A549 treated with RU486 at 1 μM for 4 hours (cell line): Measurements from ENCODE around the gene TXLNB. TPM values are rescaled to one million over a fixed set of nuclear protein-coding genes. Genes with fewer than 3 reads are reported as not detected.

Source experiments
- total RNA-seq: library from RNA; stranded (reverse); fragments of 200-300 nt; extraction: Qiagen RNA extraction; gene quantifications from 5 replicates; pipeline ENCODE4 v1.2.3, GENCODE V29; 2022; ENCODE audit warnings: low read depth

TXLNB gene
- not detected in 5 replicates for total RNA-seq

GRCh38 chr6:139291813-139292619 is at the start of gene TXLNB:
TXLNB (minus strand) TSS chr6:139291998; CDS start chr6:139288899, 3,099 bp downstream.

Other genes starting within 250 kb of the TXLNB start
- gene HECA, start 156.9 kb downstream of the TXLNB start, total RNA-seq, result 0.48 to 2.2 TPM (median 2.0 TPM) in 5 replicates
- 15.3 to 25.0 TPM (median 21.0 TPM) in 5 replicates for gene CITED2, start 82.7 kb upstream of the TXLNB start, total RNA-seq